ENCODE results near the gene COL21A1.
A peak's percentile ranks its signal among the peaks of the same experiment; 100 is the strongest.

The COL21A1 gene

GRCh38 chr6:56093776-56094175, 153.6 kb downstream of the COL21A1 start (continued):
- no peak for TF ChIP-seq ZNF514 (tag by site-specific recombination; IDR thresholded peaks at IDR 0.05)

GRCh38 chr6:56091159-56091869, 156.1 kb downstream of the COL21A1 start:
- Histone ChIP-seq H3K4me1 (ENCODE audit: control insufficient read depth, insufficient read depth, low read length) (0 out of 2 replicates have a peak, but pooled peaks cover 2% of the 10 kb centered on the region), H3K9me3 (ENCODE audit: control insufficient read depth, insufficient read depth, low read depth, low read length) (peaks cover 2% of the 10 kb centered on the region; the same call in 1 of the 2 replicates), H3K4me3 (ENCODE audit: low read depth, low read length) (no peak overlapping the region), H3K36me3 (ENCODE audit: control insufficient read depth in 2 of 2, insufficient read depth in 1 of 2, low read length in 2 of 2) (no peaks in the 10 kb centered on the region), H3K27ac (ENCODE audit: extremely low read depth, low read depth, low read length) (no peak overlapping the region; the same call in 1 of the 2 replicates)
- TF ChIP-seq, protein P1, sequence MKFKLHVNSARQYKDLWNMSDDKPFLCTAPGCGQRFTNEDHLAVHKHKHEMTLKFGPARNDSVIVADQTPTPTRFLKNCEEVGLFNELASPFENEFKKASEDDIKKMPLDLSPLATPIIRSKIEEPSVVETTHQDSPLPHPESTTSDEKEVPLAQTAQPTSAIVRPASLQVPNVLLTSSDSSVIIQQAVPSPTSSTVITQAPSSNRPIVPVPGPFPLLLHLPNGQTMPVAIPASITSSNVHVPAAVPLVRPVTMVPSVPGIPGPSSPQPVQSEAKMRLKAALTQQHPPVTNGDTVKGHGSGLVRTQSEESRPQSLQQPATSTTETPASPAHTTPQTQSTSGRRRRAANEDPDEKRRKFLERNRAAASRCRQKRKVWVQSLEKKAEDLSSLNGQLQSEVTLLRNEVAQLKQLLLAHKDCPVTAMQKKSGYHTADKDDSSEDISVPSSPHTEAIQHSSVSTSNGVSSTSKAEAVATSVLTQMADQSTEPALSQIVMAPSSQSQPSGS (tag by site-specific recombination; IDR thresholded peaks at IDR 0.05; ENCODE audit: low read depth), result peak; percentile 64
- TF ChIP-seq ZNF513 (tag by site-specific recombination; IDR thresholded peaks at IDR 0.05) (no peak), KLF16 (tag by site-specific recombination; IDR thresholded peaks at IDR 0.05) (no peak), ZNF621 (tag by site-specific recombination; IDR thresholded peaks at IDR 0.05) (no peak), ZNF561 (tag by site-specific recombination; IDR thresholded peaks at IDR 0.05; ENCODE audit: borderline replicate concordance) (no peak), ZNF629 (tag by site-specific recombination; IDR thresholded peaks at IDR 0.05) (0 out of 2 replicates have a peak, but pooled peaks have one; percentile 12), ZNF366 (tag by site-specific recombination; conservative IDR thresholded peaks at IDR 0.05) (peak; percentile 47), ZNF335 (tag by site-specific recombination; conservative IDR thresholded peaks at IDR 0.05) (0 out of 2 replicates have a peak, but pooled peaks have one; percentile 21), PRDM10 (tag by site-specific recombination; IDR thresholded peaks at IDR 0.05) (peak; percentile 55), ZXDB (tag by site-specific recombination; IDR thresholded peaks at IDR 0.05) (0 out of 2 replicates have a peak, but pooled peaks have one; percentile 16), ZFP41 (tag by site-specific recombination; IDR thresholded peaks at IDR 0.05; ENCODE audit: borderline replicate concordance) (no peak)
- TF ChIP-seq, protein P2, sequence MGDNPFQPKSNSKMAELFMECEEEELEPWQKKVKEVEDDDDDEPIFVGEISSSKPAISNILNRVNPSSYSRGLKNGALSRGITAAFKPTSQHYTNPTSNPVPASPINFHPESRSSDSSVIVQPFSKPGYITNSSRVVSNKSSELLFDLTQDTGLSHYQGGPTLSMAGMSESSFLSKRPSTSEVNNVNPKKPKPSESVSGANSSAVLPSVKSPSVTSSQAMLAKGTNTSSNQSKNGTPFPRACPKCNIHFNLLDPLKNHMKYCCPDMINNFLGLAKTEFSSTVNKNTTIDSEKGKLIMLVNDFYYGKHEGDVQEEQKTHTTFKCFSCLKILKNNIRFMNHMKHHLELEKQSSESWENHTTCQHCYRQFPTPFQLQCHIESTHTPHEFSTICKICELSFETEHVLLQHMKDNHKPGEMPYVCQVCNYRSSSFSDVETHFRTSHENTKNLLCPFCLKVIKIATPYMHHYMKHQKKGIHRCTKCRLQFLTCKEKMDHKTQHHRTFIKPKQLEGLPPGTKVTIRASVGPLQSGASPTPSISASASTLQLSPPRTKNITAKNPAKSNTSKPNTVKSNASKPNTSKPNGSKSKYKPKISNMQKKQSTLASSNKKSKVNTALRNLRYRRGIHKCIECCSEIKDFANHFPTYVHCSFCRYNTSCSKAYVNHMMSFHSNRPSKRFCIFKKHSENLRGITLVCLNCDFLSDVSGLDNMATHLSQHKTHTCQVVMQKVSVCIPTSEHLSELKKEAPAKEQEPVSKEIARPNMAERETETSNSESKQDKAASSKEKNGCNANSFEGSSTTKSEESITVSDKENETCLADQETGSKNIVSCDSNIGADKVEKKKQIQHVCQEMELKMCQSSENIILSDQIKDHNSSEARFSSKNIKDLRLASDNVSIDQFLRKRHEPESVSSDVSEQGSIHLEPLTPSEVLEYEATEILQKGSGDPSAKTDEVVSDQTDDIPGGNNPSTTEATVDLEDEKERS (tag by site-specific recombination; IDR thresholded peaks at IDR 0.05), result no peak
- TF ChIP-seq, protein P3, sequence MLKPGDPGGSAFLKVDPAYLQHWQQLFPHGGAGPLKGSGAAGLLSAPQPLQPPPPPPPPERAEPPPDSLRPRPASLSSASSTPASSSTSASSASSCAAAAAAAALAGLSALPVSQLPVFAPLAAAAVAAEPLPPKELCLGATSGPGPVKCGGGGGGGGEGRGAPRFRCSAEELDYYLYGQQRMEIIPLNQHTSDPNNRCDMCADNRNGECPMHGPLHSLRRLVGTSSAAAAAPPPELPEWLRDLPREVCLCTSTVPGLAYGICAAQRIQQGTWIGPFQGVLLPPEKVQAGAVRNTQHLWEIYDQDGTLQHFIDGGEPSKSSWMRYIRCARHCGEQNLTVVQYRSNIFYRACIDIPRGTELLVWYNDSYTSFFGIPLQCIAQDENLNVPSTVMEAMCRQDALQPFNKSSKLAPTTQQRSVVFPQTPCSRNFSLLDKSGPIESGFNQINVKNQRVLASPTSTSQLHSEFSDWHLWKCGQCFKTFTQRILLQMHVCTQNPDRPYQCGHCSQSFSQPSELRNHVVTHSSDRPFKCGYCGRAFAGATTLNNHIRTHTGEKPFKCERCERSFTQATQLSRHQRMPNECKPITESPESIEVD (tag by site-specific recombination; IDR thresholded peaks at IDR 0.05), result no peak
- POLR2A ChIA-PET, result no interaction called here
- CTCF ChIA-PET, result no interaction called here

All from HEK293 (cell line).